Tibial nerve (tissue), 4 donors: ENCODE results near the gene HOXD9. TPM values are rescaled to one million over a fixed set of nuclear protein-coding genes. Genes with fewer than 3 reads are reported as not detected.

Experiments used
- DNase-seq, 2 donors: peaks; one replicate each; pipeline ENCODE4 v3.0.0-alpha.2; 2019; ENCODE audit warnings: low spot score in 2 of 2
- H3K27ac ChIP-seq, 4 donors: fragments of 200-600 bp; sonication (generic) in 3 of 4; one replicate each; pipeline ENCODE4 v1.5.1; 2017 to 2019; ENCODE audit warnings: mild to moderate bottlenecking in 1 of 4
- H3K27me3 ChIP-seq, 2 donors: fragments of 200-600 bp; sonication (generic) in 1 of 2; one replicate each; pipeline versions ENCODE4 v1.5.1 to v1.6.0; 2017 to 2019
- H3K36me3 ChIP-seq, 3 donors: fragments of 200-600 bp; sonication (generic); one replicate each; pipeline ENCODE4 v1.5.1; 2018 to 2019
- H3K4me1 ChIP-seq, 4 donors: fragments of 200-600 bp; sonication (generic) in 3 of 4; one replicate each; pipeline ENCODE4 v1.5.1; 2017 to 2019
- H3K4me3 ChIP-seq, 4 donors: fragments of 200-600 bp; sonication (generic) in 3 of 4; one replicate each; pipeline ENCODE4 v1.5.1; 2017 to 2019; ENCODE audit warnings: mild to moderate bottlenecking in 1 of 4, moderate library complexity in 1 of 4
- H3K9me3 ChIP-seq, 4 donors: fragments of 200-600 bp; sonication (generic) in 3 of 4; one replicate each; pipeline ENCODE4 v1.5.1; 2017 to 2019
- CTCF ChIP-seq, 5 experiments: fragments of 200-600 bp in 3 of 5; fragments of 450-650 bp in 2 of 5; sonication (generic) in 3 of 5; IDR thresholded peaks; one replicate each; pipeline ENCODE4 v1.5.1; 2016 to 2019; ENCODE audit warnings: antibody characterized with exemption in 5 of 5, mild to moderate bottlenecking in 3 of 5, moderate library complexity in 2 of 5
- EP300 ChIP-seq, 2 donors: sonication (generic); formaldehyde crosslinking; IDR thresholded peaks; one replicate each; pipeline ENCODE4 v1.6.1; 2017; ENCODE audit warnings: antibody characterized with exemption in 2 of 2, mild to moderate bottlenecking in 1 of 2
- POLR2A ChIP-seq, 2 donors: fragments of 450-650 bp; IDR thresholded peaks; one replicate each; pipeline ENCODE4 v1.6.1; 2017; ENCODE audit warnings: antibody characterized with exemption in 2 of 2, mild to moderate bottlenecking in 2 of 2, moderate library complexity in 2 of 2
- WGBS, 2 donors: methylation state at CpG; one replicate each; pipeline ENCODE4 v1.1.5; 2018; 5-methylcytosine and 5-hydroxymethylcytosine counted together
- total RNA-seq, 4 donors: library from RNA; depleted of rRNA; stranded (reverse); fragments of >200 nt; gene quantifications; one replicate each; pipeline ENCODE4 v1.1.0, GENCODE V29; 2016

HOXD9 gene
- total RNA-seq, 4 donors from 2014 or later, result 1.9 to 9.4 (median 5.9) TPM

GRCh38 chr2:176101216-176101830 is 21.2 kb upstream of the HOXD9 start:
- Histone ChIP-seq H3K36me3 (no peaks in the 10 kb centered on the region), H3K27me3 (peaks cover 10 to 100% of the 10 kb centered on the region in 2 donors), H3K4me3 (no peak overlapping the region), H3K27ac (no peak overlapping the region), H3K4me1 (peaks cover 0 to 67% (median 14%) of the 10 kb centered on the region in 4 donors), H3K9me3 (no peaks in the 10 kb centered on the region)
- TF ChIP-seq CTCF (IDR thresholded peaks at IDR 0.05), result no peak
- TF ChIP-seq EP300 (IDR thresholded peaks at IDR 0.05), result no peak
- no peak for TF ChIP-seq POLR2A (IDR thresholded peaks at IDR 0.05)
- 53 to 60% methylated on average over 2 of the region's 2 CpGs for WGBS, 2 donors
- DNase-seq, result no peak

GRCh38 chr2:176101842-176102241 is 20.7 kb upstream of the HOXD9 start:
- Histone ChIP-seq H3K4me1 (peaks cover 0 to 67% (median 14%) of the 10 kb centered on the region in 4 donors), H3K27me3 (peaks cover 7 to 100% of the 10 kb centered on the region in 2 donors), H3K9me3 (no peaks in the 10 kb centered on the region), H3K36me3 (no peaks in the 10 kb centered on the region), H3K4me3 (no peak overlapping the region), H3K27ac (no peak overlapping the region)
- no peak for TF ChIP-seq EP300 (IDR thresholded peaks at IDR 0.05)
- no peak for TF ChIP-seq POLR2A (IDR thresholded peaks at IDR 0.05)
- no peak for TF ChIP-seq CTCF (IDR thresholded peaks at IDR 0.05)
- 52 to 58% methylated on average over 4 to 5 of the region's 5 CpGs for WGBS, 2 donors
- no peak for DNase-seq

- 38 to 43% methylated on average over 7 of the region's 7 CpGs for WGBS, 2 donors
Measured at GRCh38 chr2:176102309-176102866, 20.1 kb upstream of the HOXD9 start.

GRCh38 chr2:176103194-176103593 is 19.3 kb upstream of the HOXD9 start:
- Histone ChIP-seq H3K9me3 (no peaks in the 10 kb centered on the region), H3K27ac (no peak overlapping the region), H3K4me3 (no peak overlapping the region), H3K4me1 (peaks cover 0 to 65% (median 12%) of the 10 kb centered on the region in 4 donors), H3K27me3 (peaks cover 5 to 97% of the 10 kb centered on the region in 2 donors), H3K36me3 (no peaks in the 10 kb centered on the region)
- 41 to 50% methylated on average over 7 of the region's 7 CpGs for WGBS, 2 donors
- DNase-seq, result no peak
- TF ChIP-seq EP300 (IDR thresholded peaks at IDR 0.05) (no peak), CTCF (IDR thresholded peaks at IDR 0.05) (no peak), POLR2A (IDR thresholded peaks at IDR 0.05) (no peak)

More at GRCh38 chr2:176102309-176102866, 20.1 kb upstream of the HOXD9 start:
- H3K9me3 ChIP-seq, result no peaks in the 10 kb centered on the region
- no peak overlapping the region for H3K27ac ChIP-seq
- no peak overlapping the region for H3K4me3 ChIP-seq
- DNase-seq, result no peak
- peaks cover 0 to 67% (median 14%) of the 10 kb centered on the region in 4 donors for H3K4me1 ChIP-seq
- TF ChIP-seq CTCF (IDR thresholded peaks at IDR 0.05) (no peak), EP300 (IDR thresholded peaks at IDR 0.05) (no peak), POLR2A (IDR thresholded peaks at IDR 0.05) (no peak)
- peaks cover 5 to 100% of the 10 kb centered on the region in 2 donors for H3K27me3 ChIP-seq
- no peaks in the 10 kb centered on the region for H3K36me3 ChIP-seq

- 18 to 21% methylated on average over 17 of the region's 17 CpGs for WGBS, 2 donors
- H3K4me3 ChIP-seq, result no peak overlapping the region
- H3K36me3 ChIP-seq, result no peaks in the 10 kb centered on the region
- H3K27ac ChIP-seq, result no peak overlapping the region
- no peaks in the 10 kb centered on the region for H3K9me3 ChIP-seq
- peak in 1 of 2 donors; percentile 41 for TF ChIP-seq EP300 (IDR thresholded peaks at IDR 0.05)
- no peak for TF ChIP-seq CTCF (IDR thresholded peaks at IDR 0.05)
- H3K4me1 ChIP-seq, result peaks cover 0 to 65% (median 14%) of the 10 kb centered on the region in 4 donors
- peaks cover 5 to 97% of the 10 kb centered on the region in 2 donors for H3K27me3 ChIP-seq
- DNase-seq, result no peak
Measured at GRCh38 chr2:176103742-176104315, 18.7 kb upstream of the HOXD9 start.
